DMS53 treated with DMSO at 0.1 percent for 48 hours (cell line): ENCODE results near the gene MED27.

Source experiments
- DNase-seq: peaks from one replicate; lab custom pipeline; 2025; ENCODE audit not compliant: unreplicated experiment; lab: John Stamatoyannopoulos, UW

MED27 gene

GRCh38 chr9:131867611-131868192 lies 212.0 kb downstream of the MED27 start:
- no peak for DNase-seq

- no peak for DNase-seq
Measured at GRCh38 chr9:131865446-131866195, 214.0 kb downstream of the MED27 start.

- DNase-seq, result no peak
Measured at GRCh38 chr9:131864531-131864930, 215.1 kb downstream of the MED27 start.

GRCh38 chr9:131863306-131863896 lies 216.3 kb downstream of the MED27 start:
- no peak for DNase-seq

- no peak for DNase-seq
Measured at GRCh38 chr9:131862261-131862660, 217.4 kb downstream of the MED27 start.

GRCh38 chr9:131860430-131860829 lies 219.2 kb downstream of the MED27 start:
- no peak for DNase-seq

- DNase-seq, result no peak
Measured at GRCh38 chr9:131858147-131858546, 221.5 kb downstream of the MED27 start.

GRCh38 chr9:131856105-131856504 lies 223.6 kb downstream of the MED27 start:
- DNase-seq, result no peak

- DNase-seq, result no peak
Measured at GRCh38 chr9:131854896-131855613, 224.6 kb downstream of the MED27 start.

- no peak for DNase-seq
Measured at GRCh38 chr9:131854334-131854733, 225.3 kb downstream of the MED27 start.

- DNase-seq, result no peak
Measured at GRCh38 chr9:131853434-131853833, 226.2 kb downstream of the MED27 start.

GRCh38 chr9:131851414-131851813 lies 228.3 kb downstream of the MED27 start:
- no peak for DNase-seq

GRCh38 chr9:131849391-131849790 lies 230.3 kb downstream of the MED27 start:
- DNase-seq, result no peak

- no peak for DNase-seq
Measured at GRCh38 chr9:131848570-131849160, 231.0 kb downstream of the MED27 start.

- no peak for DNase-seq
Measured at GRCh38 chr9:131847665-131848354, 231.9 kb downstream of the MED27 start.

GRCh38 chr9:131845305-131846298 lies 234.1 kb downstream of the MED27 start:
- DNase-seq, result no peak

GRCh38 chr9:131844745-131845118 lies 234.9 kb downstream of the MED27 start:
- DNase-seq, result no peak

- DNase-seq, result no peak
Measured at GRCh38 chr9:131843989-131844744, 235.5 kb downstream of the MED27 start.

- no peak for DNase-seq
Measured at GRCh38 chr9:131841765-131842318, 237.8 kb downstream of the MED27 start.
